ENCODE results near the gene SLC7A14. TPM values are rescaled to one million over a fixed set of nuclear protein-coding genes. Genes with fewer than 3 reads are reported as not detected.

SLC7A14 gene
- polyA plus RNA-seq, 1 donor from 2014 or later = not detected

GRCh38 chr3:170467571-170468147, 118.2 kb downstream of the SLC7A14 start:
- Mint-ChIP-seq H3K27me3 (peaks cover 10% of the 10 kb centered on the region), H3K4me3 (no peak overlapping the region), H3K36me3 (no peaks in the 10 kb centered on the region), H3K9me3 (no peaks in the 10 kb centered on the region), H3K27ac (no peak overlapping the region), H3K4me1 (no peaks in the 10 kb centered on the region)

DNA sequence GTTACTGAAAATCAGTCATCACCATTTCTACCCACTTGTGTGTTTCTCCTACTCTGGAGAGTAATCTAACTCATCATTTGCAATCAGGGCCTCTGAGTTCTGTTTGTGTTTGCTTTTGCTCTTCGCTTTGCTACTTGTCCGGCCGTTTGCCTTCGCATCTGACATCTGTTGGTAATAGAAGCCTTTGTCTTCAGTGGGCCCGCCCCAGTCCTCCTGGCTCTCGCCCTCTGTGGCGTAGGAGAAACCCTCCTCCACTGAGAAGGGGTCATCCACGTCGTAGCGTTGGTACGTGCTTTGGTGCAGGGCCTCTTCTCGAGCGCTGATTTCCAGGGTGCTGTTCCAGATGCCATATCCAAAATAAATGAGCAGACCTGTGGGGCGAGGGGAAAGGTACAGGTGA, 118.9 kb downstream of the SLC7A14 start:
- Mint-ChIP-seq H3K27me3 (peaks cover 12% of the 10 kb centered on the region), H3K4me3 (no peak overlapping the region), H3K9me3 (no peaks in the 10 kb centered on the region), H3K4me1 (no peaks in the 10 kb centered on the region), H3K27ac (no peak overlapping the region), H3K36me3 (no peaks in the 10 kb centered on the region)

- Mint-ChIP-seq H3K4me1 (no peaks in the 10 kb centered on the region), H3K9me3 (no peaks in the 10 kb centered on the region), H3K36me3 (no peaks in the 10 kb centered on the region), H3K4me3 (no peak overlapping the region), H3K27ac (no peak overlapping the region), H3K27me3 (peaks cover 18% of the 10 kb centered on the region)
Observed at GRCh38 chr3:170465955-170466354, 119.9 kb downstream of the SLC7A14 start.

- Mint-ChIP-seq H3K4me1 (no peaks in the 10 kb centered on the region), H3K9me3 (no peaks in the 10 kb centered on the region), H3K27me3 (peaks cover 13% of the 10 kb centered on the region), H3K27ac (no peak overlapping the region), H3K4me3 (no peak overlapping the region), H3K36me3 (no peaks in the 10 kb centered on the region)
Observed at GRCh38 chr3:170463011-170463410, 122.9 kb downstream of the SLC7A14 start.

GRCh38 chr3:170458285-170458684, 127.6 kb downstream of the SLC7A14 start:
- no peaks in the 10 kb centered on the region for H3K36me3 Mint-ChIP-seq

GRCh38 chr3:170454509-170454908, 131.4 kb downstream of the SLC7A14 start:
- Mint-ChIP-seq H3K4me3 (no peak overlapping the region), H3K9me3 (peaks cover 0 to 2% (median 0%) of the 10 kb centered on the region in 3 donors), H3K36me3 (peaks cover 2% of the 10 kb centered on the region), H3K4me1 (no peaks in the 10 kb centered on the region), H3K27me3 (peaks cover 12% of the 10 kb centered on the region), H3K27ac (peak overlapping the region in 1 of 3 donors; percentile 54)

More at GRCh38 chr3:170458285-170458684, 127.6 kb downstream of the SLC7A14 start:
- Mint-ChIP-seq H3K4me3 (no peak overlapping the region), H3K9me3 (peaks cover 0 to 2% (median 0%) of the 10 kb centered on the region in 3 donors), H3K4me1 (no peaks in the 10 kb centered on the region), H3K27me3 (peaks cover 24% of the 10 kb centered on the region), H3K27ac (no peak overlapping the region)

DNA sequence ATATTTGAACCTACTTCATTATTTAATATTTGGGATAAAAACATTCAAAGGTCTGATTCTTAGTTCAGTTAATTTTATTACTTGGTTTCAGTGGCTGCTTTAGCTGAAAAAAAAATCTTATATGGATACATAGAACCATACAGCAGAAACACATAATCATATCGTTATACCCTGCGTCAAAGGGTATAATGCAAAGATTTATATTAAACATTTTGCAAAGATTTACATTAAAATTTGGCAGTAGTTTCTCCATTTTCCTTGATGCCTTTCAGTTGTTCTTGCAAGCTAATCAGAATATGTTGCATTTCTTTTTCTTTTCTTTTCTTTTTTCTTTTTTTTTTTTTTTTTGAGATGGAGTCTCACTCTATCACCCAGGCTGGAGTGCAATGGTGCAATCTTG, 135.8 kb downstream of the SLC7A14 start:
- Mint-ChIP-seq H3K27me3 (peaks cover 2% of the 10 kb centered on the region), H3K36me3 (peaks cover 2% of the 10 kb centered on the region), H3K9me3 (no peaks in the 10 kb centered on the region), H3K27ac (no peak overlapping the region), H3K4me3 (no peak overlapping the region), H3K4me1 (no peaks in the 10 kb centered on the region)

GRCh38 chr3:170448584-170448983, 137.3 kb downstream of the SLC7A14 start:
- no peak overlapping the region for H3K4me3 Mint-ChIP-seq
- peaks cover 2% of the 10 kb centered on the region for H3K36me3 Mint-ChIP-seq
- H3K4me1 Mint-ChIP-seq = no peaks in the 10 kb centered on the region
- peaks cover 2% of the 10 kb centered on the region for H3K27me3 Mint-ChIP-seq
- H3K27ac Mint-ChIP-seq = no peak overlapping the region
- no peaks in the 10 kb centered on the region for H3K9me3 Mint-ChIP-seq

- H3K36me3 Mint-ChIP-seq = peaks cover 2% of the 10 kb centered on the region
- no peaks in the 10 kb centered on the region for H3K9me3 Mint-ChIP-seq
- H3K27me3 Mint-ChIP-seq = peaks cover 15% of the 10 kb centered on the region
- no peak overlapping the region for H3K27ac Mint-ChIP-seq
- peaks cover 0 to 2% (median 0%) of the 10 kb centered on the region in 3 donors for H3K4me1 Mint-ChIP-seq
- no peak overlapping the region for H3K4me3 Mint-ChIP-seq
Observed at GRCh38 chr3:170443457-170443856, 142.4 kb downstream of the SLC7A14 start.

- peaks cover 0 to 2% (median 0%) of the 10 kb centered on the region in 3 donors for H3K4me1 Mint-ChIP-seq
- peaks cover 2% of the 10 kb centered on the region for H3K36me3 Mint-ChIP-seq
- no peak overlapping the region for H3K4me3 Mint-ChIP-seq
Observed at GRCh38 chr3:170442947-170443346, 142.9 kb downstream of the SLC7A14 start.

DNA sequence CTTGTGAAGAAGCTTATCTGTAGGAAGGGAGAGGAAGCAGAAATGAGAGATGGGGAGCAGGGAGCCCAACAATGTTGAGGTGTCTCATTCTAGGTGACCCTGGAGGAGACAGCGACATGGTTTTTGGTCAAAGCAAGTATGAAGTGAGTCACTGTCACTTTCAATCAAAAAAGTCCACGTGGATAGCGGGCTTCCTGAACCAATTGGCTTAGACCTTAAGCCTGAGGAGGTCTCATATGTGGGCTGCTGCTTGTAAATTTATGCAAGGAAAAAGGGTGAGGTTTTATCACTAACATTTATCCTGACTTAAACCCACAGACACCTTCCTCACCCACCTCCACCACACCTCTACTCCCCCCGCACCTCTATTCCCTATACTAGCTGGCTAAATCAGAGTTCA, 144.5 kb downstream of the SLC7A14 start:
- H3K36me3 Mint-ChIP-seq = peaks cover 2% of the 10 kb centered on the region
- peaks cover 0 to 2% (median 0%) of the 10 kb centered on the region in 3 donors for H3K4me1 Mint-ChIP-seq
- no peak overlapping the region for H3K27ac Mint-ChIP-seq
- H3K27me3 Mint-ChIP-seq = peaks cover 15% of the 10 kb centered on the region
- no peak overlapping the region for H3K4me3 Mint-ChIP-seq
- no peaks in the 10 kb centered on the region for H3K9me3 Mint-ChIP-seq

More at GRCh38 chr3:170442947-170443346, 142.9 kb downstream of the SLC7A14 start:
- Mint-ChIP-seq H3K27ac (no peak overlapping the region), H3K27me3 (peaks cover 15% of the 10 kb centered on the region), H3K9me3 (no peaks in the 10 kb centered on the region)

- H3K27ac Mint-ChIP-seq = no peak overlapping the region
- H3K36me3 Mint-ChIP-seq = peaks cover 2% of the 10 kb centered on the region
- H3K4me1 Mint-ChIP-seq = peaks cover 0 to 2% (median 0%) of the 10 kb centered on the region in 3 donors
- H3K4me3 Mint-ChIP-seq = no peak overlapping the region
- peaks cover 15% of the 10 kb centered on the region for H3K27me3 Mint-ChIP-seq
- no peaks in the 10 kb centered on the region for H3K9me3 Mint-ChIP-seq
Observed at GRCh38 chr3:170440344-170440743, 145.5 kb downstream of the SLC7A14 start.

- Mint-ChIP-seq H3K27me3 (peaks cover 15% of the 10 kb centered on the region), H3K4me1 (peaks cover 0 to 2% (median 0%) of the 10 kb centered on the region in 3 donors), H3K36me3 (peaks cover 2% of the 10 kb centered on the region)
Observed at GRCh38 chr3:170438836-170439235, 147.0 kb downstream of the SLC7A14 start.

GRCh38 chr3:170437696-170438407, 148.0 kb downstream of the SLC7A14 start:
- Mint-ChIP-seq H3K9me3 (no peaks in the 10 kb centered on the region), H3K4me1 (peaks cover 0 to 2% (median 0%) of the 10 kb centered on the region in 3 donors)

More at GRCh38 chr3:170438836-170439235, 147.0 kb downstream of the SLC7A14 start:
- Mint-ChIP-seq H3K9me3 (no peaks in the 10 kb centered on the region), H3K27ac (no peak overlapping the region), H3K4me3 (no peak overlapping the region)

GRCh38 chr3:170437176-170437575, 148.7 kb downstream of the SLC7A14 start:
- Mint-ChIP-seq H3K27ac (no peak overlapping the region), H3K36me3 (peaks cover 2% of the 10 kb centered on the region), H3K27me3 (peaks cover 11% of the 10 kb centered on the region), H3K4me1 (no peaks in the 10 kb centered on the region), H3K9me3 (no peaks in the 10 kb centered on the region), H3K4me3 (no peak overlapping the region)

More at GRCh38 chr3:170437696-170438407, 148.0 kb downstream of the SLC7A14 start:
- Mint-ChIP-seq H3K27ac (no peak overlapping the region), H3K4me3 (peak overlapping the region in 1 of 4 donors; percentile 54), H3K36me3 (peaks cover 2% of the 10 kb centered on the region), H3K27me3 (peaks cover 15% of the 10 kb centered on the region)

GRCh38 chr3:170436697-170437096, 149.2 kb downstream of the SLC7A14 start:
- peak overlapping the region in 1 of 4 donors; percentile 42 for H3K4me3 Mint-ChIP-seq
- no peaks in the 10 kb centered on the region for H3K4me1 Mint-ChIP-seq

More at GRCh38 chr3:170436697-170437096, 149.2 kb downstream of the SLC7A14 start:
- Mint-ChIP-seq H3K27ac (no peak overlapping the region), H3K9me3 (no peaks in the 10 kb centered on the region), H3K36me3 (peaks cover 2% of the 10 kb centered on the region), H3K27me3 (peaks cover 9% of the 10 kb centered on the region)

Measured in IgD-negative memory B cell (primary cell).